ENCODE measurements around the gene LYRM9.
"Not testable (repeated sequence)": the region's sequence is repeated elsewhere in the genome, so short reads cannot be mapped to it uniquely, and the experiment has no call there.

LYRM9 gene

GRCh38 chr17:27872776-27873175 is 20.4 kb downstream of the LYRM9 start:
- no peak for DNase-seq

- no peak for DNase-seq
These were observed 21.8 kb downstream of the LYRM9 start for GRCh38 chr17:27871407-27871806.

GRCh38 chr17:27870345-27870744 is 22.8 kb downstream of the LYRM9 start:
- DNase-seq: no peak

- DNase-seq: no peak
These were observed 24.6 kb downstream of the LYRM9 start for GRCh38 chr17:27868565-27868964.

- no peak for DNase-seq
These were observed 30.3 kb downstream of the LYRM9 start for GRCh38 chr17:27862840-27863239.

GRCh38 chr17:27862004-27862403 is 31.2 kb downstream of the LYRM9 start:
- no peak for DNase-seq

GRCh38 chr17:27860971-27861664 is 32.0 kb downstream of the LYRM9 start:
- DNase-seq: no peak

GRCh38 chr17:27858621-27859305 is 34.4 kb downstream of the LYRM9 start:
- no peak for DNase-seq

GRCh38 chr17:27856676-27857432 is 36.3 kb downstream of the LYRM9 start:
- DNase-seq: no peak

GRCh38 chr17:27855454-27855853 is 37.7 kb downstream of the LYRM9 start:
- DNase-seq: no peak

- DNase-seq: no peak
These were observed 39.0 kb downstream of the LYRM9 start for GRCh38 chr17:27854163-27854562.

GRCh38 chr17:27853091-27853490 is 40.1 kb downstream of the LYRM9 start:
- no peak for DNase-seq

GRCh38 chr17:27849474-27850185 is 43.5 kb downstream of the LYRM9 start:
- no peak for DNase-seq

- DNase-seq: no peak
These were observed 44.2 kb downstream of the LYRM9 start for GRCh38 chr17:27848931-27849330.

GRCh38 chr17:27846808-27847307 is 46.3 kb downstream of the LYRM9 start:
- DNase-seq: not testable (repeated sequence)

- DNase-seq: no peak
These were observed 47.0 kb downstream of the LYRM9 start for GRCh38 chr17:27846042-27846655.

- no peak for DNase-seq
These were observed 47.7 kb downstream of the LYRM9 start for GRCh38 chr17:27845264-27846041.

- no peak for DNase-seq
These were observed 52.5 kb downstream of the LYRM9 start for GRCh38 chr17:27840688-27841087.

- not testable (repeated sequence) for DNase-seq
These were observed 52.8 kb downstream of the LYRM9 start for GRCh38 chr17:27840406-27840678.

GRCh38 chr17:27839571-27840405 is 53.4 kb downstream of the LYRM9 start:
- DNase-seq: not testable (repeated sequence)

GRCh38 chr17:27838607-27839006 is 54.6 kb downstream of the LYRM9 start:
- DNase-seq: not testable (repeated sequence)

All from NCI-H2227 treated with DMSO at 0.1 percent for 48 hours (cell line).